ENCODE results near the gene KCTD1.

Gene KCTD1

GRCh38 chr18:26548415-26549262 is at the start of gene KCTD1:
Gene KCTD1 (minus strand): TSS chr18:26548553. CDS start chr18:26548536, 17 bp downstream.
- peak within 1 kb of the TSS; percentile 76 for H3K4me3 ChIP-seq (ENCODE audit: low read length)
- no peak for TF ChIP-seq CTCF (conservative IDR thresholded peaks at IDR 0.05; ENCODE audit: low read length)
- peak; percentile 86 for DNase-seq (ENCODE audit: low read depth)

DNA sequence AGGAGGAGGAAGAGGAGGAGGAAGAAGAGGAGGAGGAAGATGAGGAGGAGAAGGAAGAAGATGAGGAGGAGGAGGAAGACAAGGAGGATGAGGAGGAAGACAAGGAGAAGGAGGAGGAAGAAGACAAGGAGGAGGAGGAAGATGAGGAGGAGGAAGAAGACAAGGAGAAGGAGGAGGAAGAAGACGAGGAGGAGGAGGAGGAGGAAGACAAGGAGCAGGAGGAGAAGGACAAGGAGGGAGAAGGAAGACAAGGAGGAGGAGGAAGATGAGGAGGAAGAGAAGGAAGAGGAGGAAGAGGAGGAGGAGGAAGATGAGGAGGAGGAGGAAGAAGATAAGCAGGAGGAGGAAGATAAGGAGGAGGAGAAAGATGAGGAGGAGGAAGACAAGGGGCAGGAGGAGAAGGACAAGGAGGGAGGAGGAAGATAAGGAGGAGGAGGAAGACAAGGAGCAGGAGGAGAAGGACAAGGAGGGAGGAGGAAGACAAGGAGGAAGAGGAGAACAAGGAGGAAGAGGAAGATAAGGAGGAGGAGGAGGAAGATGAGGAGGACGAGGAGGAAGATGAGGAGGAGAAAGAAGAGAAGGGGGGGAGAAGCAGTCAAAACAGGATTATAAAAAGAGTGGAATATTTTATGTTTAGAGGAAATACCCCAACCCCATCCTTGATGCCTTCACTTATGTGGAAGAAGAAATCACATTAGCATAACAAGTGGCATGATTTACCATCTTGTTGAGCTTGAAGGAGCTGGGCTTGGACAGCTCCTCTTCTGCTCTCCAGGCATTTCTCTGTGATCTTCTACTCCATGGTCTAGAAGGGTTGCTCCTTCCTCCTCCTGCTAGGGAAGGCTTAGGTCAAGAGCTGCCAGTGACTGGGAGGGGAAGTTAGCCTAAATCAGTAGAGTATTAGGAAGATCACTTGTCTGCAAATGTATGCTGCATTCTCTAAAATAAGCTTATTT is 45.3 kb upstream of the KCTD1 start:
- TF ChIP-seq CTCF (conservative IDR thresholded peaks at IDR 0.05; ENCODE audit: low read length), result no peak
- DNase-seq (ENCODE audit: low read depth), result no peak

GRCh38 chr18:26584745-26585144 is 36.4 kb upstream of the KCTD1 start:
- TF ChIP-seq CTCF (conservative IDR thresholded peaks at IDR 0.05; ENCODE audit: low read length), result no peak
- no peak for DNase-seq (ENCODE audit: low read depth)
- H3K4me3 ChIP-seq (ENCODE audit: low read length), result no peak overlapping the region

More for the DNA sequence above, 45.3 kb upstream of the KCTD1 start:
- H3K4me3 ChIP-seq (ENCODE audit: low read length), result no peak overlapping the region

GRCh38 chr18:26579941-26580618 is 31.7 kb upstream of the KCTD1 start:
- no peak overlapping the region for H3K4me3 ChIP-seq (ENCODE audit: low read length)
- no peak for TF ChIP-seq CTCF (conservative IDR thresholded peaks at IDR 0.05; ENCODE audit: low read length)
- DNase-seq (ENCODE audit: low read depth), result no peak

GRCh38 chr18:26575865-26576217 is 27.5 kb upstream of the KCTD1 start:
- no peak for DNase-seq (ENCODE audit: low read depth)
- TF ChIP-seq CTCF (conservative IDR thresholded peaks at IDR 0.05; ENCODE audit: low read length), result no peak
- no peak overlapping the region for H3K4me3 ChIP-seq (ENCODE audit: low read length)

- peak; percentile 65 for DNase-seq (ENCODE audit: low read depth)
- TF ChIP-seq CTCF (conservative IDR thresholded peaks at IDR 0.05; ENCODE audit: low read length), result no peak
- peak overlapping the region; percentile 59 for H3K4me3 ChIP-seq (ENCODE audit: low read length)
Observed at GRCh38 chr18:26574958-26575864, 26.9 kb upstream of the KCTD1 start.
